ENCODE results near the gene GRIK1. TPM values are rescaled to one million over a fixed set of nuclear protein-coding genes. Genes with fewer than 3 reads are reported as not detected.

GRIK1 gene
- total and polyA plus RNA-seq, 2 donors (not counting 1 experiment from before 2014, with no cell fraction given), result not detected

DNA sequence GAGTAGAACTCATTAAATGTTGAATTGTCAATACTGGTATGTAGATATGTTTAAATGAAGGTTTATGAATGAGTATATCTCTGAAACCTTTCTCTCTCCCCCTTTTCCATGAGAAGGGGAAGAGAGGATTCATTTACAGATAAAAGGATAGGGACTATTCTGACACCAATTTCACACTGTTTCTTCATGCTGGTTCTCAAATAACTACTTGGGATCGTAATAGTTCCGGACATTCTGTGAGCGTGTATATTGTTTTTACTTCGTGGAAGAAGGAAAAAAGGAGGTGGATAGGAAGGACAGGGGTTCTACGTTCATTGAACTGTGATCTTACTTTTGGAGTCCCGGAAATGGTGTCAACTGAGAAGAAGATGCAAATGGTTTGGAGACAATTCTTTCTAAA, 284.2 kb downstream of the GRIK1 start:
- WGBS (ENCODE audit: insufficient coverage), result 91% methylated on average over 4 of the region's 6 CpGs
- no peak overlapping the region for H3K4me2 ChIP-seq (replicated peaks; ENCODE audit: low read depth, low read length, poor library complexity, severe bottlenecking)
- H2AFZ ChIP-seq (ENCODE audit: insufficient read depth, low read depth, low read length, poor library complexity, severe bottlenecking), result no peak overlapping the region
- no peaks in the 10 kb centered on the region for H3K27me3 Mint-ChIP-seq
- H3K9me3 ChIP-seq (ENCODE audit: control extremely low read depth in 1 of 3, control insufficient read depth in 2 of 3, insufficient read depth in 1 of 3, low read length in 2 of 3), result no peaks in the 10 kb centered on the region
- no peaks in the 10 kb centered on the region for H3K9me3 Mint-ChIP-seq (ENCODE audit: insufficient read depth)
- H3K79me2 ChIP-seq (ENCODE audit: control insufficient read depth, insufficient read depth, low read length), result no peaks in the 10 kb centered on the region
- no peak overlapping the region for H3K9ac ChIP-seq (ENCODE audit: low read length)
- intact Hi-C loops (cut with micrococcal nuclease), result no loop called here
- no peak overlapping the region for H3K4me3 ChIP-seq (ENCODE audit: control extremely low read depth in 1 of 5, extremely low read depth in 1 of 5, insufficient read depth in 1 of 5, low read depth in 2 of 5, low read length in 4 of 5)
- H4K20me1 ChIP-seq (ENCODE audit: control insufficient read depth, insufficient read depth, low read length, poor library complexity, severe bottlenecking), result no peaks in the 10 kb centered on the region
- no peak for DNase-seq
- peaks cover 4% of the 10 kb centered on the region for H3K4me1 Mint-ChIP-seq
- no peaks in the 10 kb centered on the region for H3K36me3 ChIP-seq (replicated peaks in 1 of 2; ENCODE audit: control extremely low read depth in 1 of 2, control insufficient read depth in 1 of 2, extremely low read depth in 1 of 2, insufficient read depth in 2 of 2, low read length in 1 of 2)
- ATAC-seq (ENCODE audit: low read depth), result no peak
- POLR2A ChIA-PET, result no interaction called here
- H3K27ac Mint-ChIP-seq, result no peak overlapping the region
- CTCF ChIA-PET, result no interaction called here
- TF ChIP-seq, protein P1, sequence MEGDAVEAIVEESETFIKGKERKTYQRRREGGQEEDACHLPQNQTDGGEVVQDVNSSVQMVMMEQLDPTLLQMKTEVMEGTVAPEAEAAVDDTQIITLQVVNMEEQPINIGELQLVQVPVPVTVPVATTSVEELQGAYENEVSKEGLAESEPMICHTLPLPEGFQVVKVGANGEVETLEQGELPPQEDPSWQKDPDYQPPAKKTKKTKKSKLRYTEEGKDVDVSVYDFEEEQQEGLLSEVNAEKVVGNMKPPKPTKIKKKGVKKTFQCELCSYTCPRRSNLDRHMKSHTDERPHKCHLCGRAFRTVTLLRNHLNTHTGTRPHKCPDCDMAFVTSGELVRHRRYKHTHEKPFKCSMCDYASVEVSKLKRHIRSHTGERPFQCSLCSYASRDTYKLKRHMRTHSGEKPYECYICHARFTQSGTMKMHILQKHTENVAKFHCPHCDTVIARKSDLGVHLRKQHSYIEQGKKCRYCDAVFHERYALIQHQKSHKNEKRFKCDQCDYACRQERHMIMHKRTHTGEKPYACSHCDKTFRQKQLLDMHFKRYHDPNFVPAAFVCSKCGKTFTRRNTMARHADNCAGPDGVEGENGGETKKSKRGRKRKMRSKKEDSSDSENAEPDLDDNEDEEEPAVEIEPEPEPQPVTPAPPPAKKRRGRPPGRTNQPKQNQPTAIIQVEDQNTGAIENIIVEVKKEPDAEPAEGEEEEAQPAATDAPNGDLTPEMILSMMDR (IDR thresholded peaks at IDR 0.05), result no peak
- H3K4me1 ChIP-seq (ENCODE audit: control insufficient read depth in 2 of 2, insufficient read depth in 2 of 2, low read length in 2 of 2), result no peaks in the 10 kb centered on the region
- no peaks in the 10 kb centered on the region for H3K27me3 ChIP-seq (replicated peaks in 1 of 4; ENCODE audit: control extremely low read depth in 1 of 4, control insufficient read depth in 3 of 4, insufficient read depth in 4 of 4, low read length in 3 of 4)
- no peak overlapping the region for H3K27ac ChIP-seq (ENCODE audit: low read length in 2 of 2)
- no peak overlapping the region for H3K4me3 Mint-ChIP-seq

- H3K9me3 Mint-ChIP-seq (ENCODE audit: insufficient read depth), result no peaks in the 10 kb centered on the region
- Histone ChIP-seq H4K20me1 (ENCODE audit: control insufficient read depth, insufficient read depth, low read length, poor library complexity, severe bottlenecking) (no peaks in the 10 kb centered on the region), H3K27me3 (replicated peaks in 1 of 4; ENCODE audit: control extremely low read depth in 1 of 4, control insufficient read depth in 3 of 4, insufficient read depth in 4 of 4, low read length in 3 of 4) (no peaks in the 10 kb centered on the region), H3K9me3 (ENCODE audit: control extremely low read depth in 1 of 3, control insufficient read depth in 2 of 3, insufficient read depth in 1 of 3, low read length in 2 of 3) (no peaks in the 10 kb centered on the region), H3K27ac (ENCODE audit: low read length in 2 of 2) (no peak overlapping the region), H3K36me3 (replicated peaks in 1 of 2; ENCODE audit: control extremely low read depth in 1 of 2, control insufficient read depth in 1 of 2, extremely low read depth in 1 of 2, insufficient read depth in 2 of 2, low read length in 1 of 2) (no peaks in the 10 kb centered on the region), H3K9ac (ENCODE audit: low read length) (no peak overlapping the region), H3K79me2 (ENCODE audit: control insufficient read depth, insufficient read depth, low read length) (no peaks in the 10 kb centered on the region), H3K4me1 (ENCODE audit: control insufficient read depth in 2 of 2, insufficient read depth in 2 of 2, low read length in 2 of 2) (no peaks in the 10 kb centered on the region), H3K4me3 (ENCODE audit: control extremely low read depth in 1 of 5, extremely low read depth in 1 of 5, insufficient read depth in 1 of 5, low read depth in 2 of 5, low read length in 4 of 5) (no peak overlapping the region), H2AFZ (ENCODE audit: insufficient read depth, low read depth, low read length, poor library complexity, severe bottlenecking) (no peak overlapping the region), H3K4me2 (replicated peaks; ENCODE audit: low read depth, low read length, poor library complexity, severe bottlenecking) (no peak overlapping the region)
- H3K4me1 Mint-ChIP-seq, result peaks cover 4% of the 10 kb centered on the region
- 100% methylated on average over 2 of the region's 3 CpGs for WGBS (ENCODE audit: insufficient coverage)
- no peaks in the 10 kb centered on the region for H3K27me3 Mint-ChIP-seq
- DNase-seq (no peak), ATAC-seq (ENCODE audit: low read depth) (no peak)
- H3K4me3 Mint-ChIP-seq, result no peak overlapping the region
- no peak for TF ChIP-seq EZH2 (IDR thresholded peaks at IDR 0.05; ENCODE audit: borderline replicate concordance, insufficient read depth, low read depth, low read length, poor library complexity, severe bottlenecking)
- TF ChIP-seq, protein P1 (IDR thresholded peaks at IDR 0.05), result no peak
- POLR2A ChIA-PET, result no interaction called here
- intact Hi-C loops (cut with micrococcal nuclease), result no loop called here
- no peak overlapping the region for H3K27ac Mint-ChIP-seq
- CTCF ChIA-PET, result no interaction called here
Measured at GRCh38 chr21:29654855-29655254, 284.9 kb downstream of the GRIK1 start.
